Fibroblast of villous mesenchyme (primary cell): ENCODE results near the gene NAGS. TPM values are rescaled to one million over a fixed set of nuclear protein-coding genes. Genes with fewer than 3 reads are reported as not detected.

Experiments
- DNase-seq: peaks from one replicate; pipeline ENCODE4 v3.0.0-alpha.2; 2010; ENCODE audit warnings: low read depth
- H3K4me3 ChIP-seq: 2 replicates; pipeline ENCODE4 v1.5.1; 2011; ENCODE audit warnings: low read depth, mild to moderate bottlenecking, low read length
- total RNA-seq: library from RNA; depleted of rRNA; stranded (reverse); fragments of >200 nt; gene quantifications from 2 replicates; pipeline ENCODE4 v1.2.3, GENCODE V29; 2012
- TF ChIP-seq, protein P1 (sequence below): IDR thresholded peaks from 2 replicates; pipeline ENCODE4 v1.5.1; 2012; ENCODE audit warnings: low read depth, mild to moderate bottlenecking, low read length; ENCODE audit not compliant: insufficient read depth

Gene NAGS
- total RNA-seq, 1 donor = 0.43 TPM

DNA sequence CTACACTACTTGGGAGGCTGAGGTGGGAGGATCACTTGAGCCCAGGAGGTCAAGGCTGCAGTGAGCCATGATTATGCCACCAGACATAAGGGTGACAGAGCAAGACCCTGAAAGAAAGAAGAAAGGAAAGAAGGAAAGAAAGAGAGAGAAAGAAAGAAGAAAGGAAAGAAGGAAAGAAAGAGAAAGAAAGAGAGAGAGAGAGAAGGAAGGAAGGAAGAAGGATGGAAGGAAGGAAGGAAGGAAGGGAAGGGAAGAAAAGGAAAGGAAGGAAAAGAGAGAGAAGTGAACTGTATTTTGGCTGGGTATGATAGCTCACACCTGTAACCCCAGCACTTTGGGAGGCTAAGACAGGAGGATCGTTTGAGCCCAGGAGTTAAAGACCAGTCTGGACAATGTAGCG lies 26.3 kb upstream of the NAGS start:
- H3K4me3 ChIP-seq = no peak overlapping the region
- no peak for DNase-seq
- TF ChIP-seq, protein P1, sequence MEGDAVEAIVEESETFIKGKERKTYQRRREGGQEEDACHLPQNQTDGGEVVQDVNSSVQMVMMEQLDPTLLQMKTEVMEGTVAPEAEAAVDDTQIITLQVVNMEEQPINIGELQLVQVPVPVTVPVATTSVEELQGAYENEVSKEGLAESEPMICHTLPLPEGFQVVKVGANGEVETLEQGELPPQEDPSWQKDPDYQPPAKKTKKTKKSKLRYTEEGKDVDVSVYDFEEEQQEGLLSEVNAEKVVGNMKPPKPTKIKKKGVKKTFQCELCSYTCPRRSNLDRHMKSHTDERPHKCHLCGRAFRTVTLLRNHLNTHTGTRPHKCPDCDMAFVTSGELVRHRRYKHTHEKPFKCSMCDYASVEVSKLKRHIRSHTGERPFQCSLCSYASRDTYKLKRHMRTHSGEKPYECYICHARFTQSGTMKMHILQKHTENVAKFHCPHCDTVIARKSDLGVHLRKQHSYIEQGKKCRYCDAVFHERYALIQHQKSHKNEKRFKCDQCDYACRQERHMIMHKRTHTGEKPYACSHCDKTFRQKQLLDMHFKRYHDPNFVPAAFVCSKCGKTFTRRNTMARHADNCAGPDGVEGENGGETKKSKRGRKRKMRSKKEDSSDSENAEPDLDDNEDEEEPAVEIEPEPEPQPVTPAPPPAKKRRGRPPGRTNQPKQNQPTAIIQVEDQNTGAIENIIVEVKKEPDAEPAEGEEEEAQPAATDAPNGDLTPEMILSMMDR = no peak

DNA sequence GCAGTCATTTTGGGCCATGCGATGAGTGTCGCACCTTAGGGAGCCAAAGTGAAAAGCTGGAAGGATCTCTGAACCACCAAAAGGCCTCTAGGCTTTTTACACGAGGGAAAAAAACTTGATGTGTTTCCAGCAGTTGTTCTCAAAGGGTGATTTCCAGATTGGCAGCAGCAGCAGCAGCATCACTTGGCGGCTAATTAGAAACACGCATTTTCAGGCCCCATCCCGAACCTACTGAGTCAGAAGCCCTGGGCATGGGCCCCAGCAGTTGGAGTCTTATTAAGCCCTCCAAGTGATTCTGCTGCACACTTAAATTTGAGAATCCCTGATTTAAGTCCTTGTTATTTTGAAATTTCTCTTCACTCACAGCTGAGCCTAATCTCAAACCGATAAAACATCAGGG lies 25.4 kb upstream of the NAGS start:
- TF ChIP-seq, protein P1 = no peak
- no peak overlapping the region for H3K4me3 ChIP-seq
- DNase-seq = no peak

DNA sequence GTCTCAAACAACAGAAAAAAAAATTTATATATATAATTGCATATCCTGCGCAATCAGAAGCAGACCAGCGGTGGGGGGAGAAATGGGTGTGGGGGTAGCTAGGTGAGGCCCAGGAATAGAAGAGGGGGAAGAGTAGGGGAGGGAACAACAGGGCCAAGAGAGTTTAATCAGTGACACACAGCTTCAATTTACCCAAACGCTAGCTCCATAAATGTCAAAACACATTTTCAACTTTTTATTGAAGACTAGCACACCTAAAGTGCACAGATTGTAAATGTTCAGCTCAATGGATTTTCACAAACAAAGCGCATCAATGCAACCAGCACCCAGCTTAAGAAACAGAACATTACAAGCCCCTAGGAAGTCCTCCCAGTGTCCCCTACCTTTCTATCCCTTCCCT lies 24.8 kb upstream of the NAGS start:
- no peak overlapping the region for H3K4me3 ChIP-seq
- TF ChIP-seq, protein P1 = no peak
- no peak for DNase-seq

DNA sequence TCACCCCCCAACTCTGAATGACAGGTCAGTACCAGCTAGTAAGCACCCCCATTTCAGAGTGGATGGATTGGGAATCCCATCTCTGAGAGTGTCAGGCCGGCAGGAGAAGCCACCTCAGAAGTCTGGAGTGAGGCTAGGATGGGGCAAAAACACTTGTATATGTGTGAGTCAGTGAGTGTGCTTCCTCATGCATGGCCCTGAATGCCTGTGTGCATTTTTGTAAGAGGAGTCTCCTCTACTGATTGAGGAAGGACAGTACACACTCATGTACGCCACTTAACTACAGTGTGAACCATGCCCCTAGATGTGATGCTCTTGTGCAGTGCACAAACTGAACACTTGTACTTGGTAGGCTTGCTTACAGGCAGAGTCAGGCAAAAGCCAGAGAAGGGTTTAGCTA lies 22.3 kb upstream of the NAGS start:
- TF ChIP-seq, protein P1 = no peak
- DNase-seq = no peak
- no peak overlapping the region for H3K4me3 ChIP-seq

DNA sequence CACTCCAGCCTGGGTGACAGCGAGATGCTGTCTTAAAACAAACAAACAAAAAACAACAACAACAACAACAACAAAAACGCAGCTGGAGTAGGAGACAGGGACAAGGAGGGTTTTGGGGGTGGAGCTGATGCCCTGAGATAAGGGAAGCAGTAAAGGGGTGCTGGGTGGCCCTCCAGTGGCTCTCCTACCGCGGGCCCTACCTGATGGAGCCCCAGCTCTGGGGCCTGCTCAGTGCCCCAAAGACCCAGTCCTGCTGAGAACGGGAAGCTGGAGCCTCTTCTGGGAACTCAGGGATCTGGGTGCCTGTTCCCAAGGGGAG lies 21.3 kb upstream of the NAGS start:
- no peak overlapping the region for H3K4me3 ChIP-seq
- TF ChIP-seq, protein P1 = no peak
- DNase-seq = no peak

DNA sequence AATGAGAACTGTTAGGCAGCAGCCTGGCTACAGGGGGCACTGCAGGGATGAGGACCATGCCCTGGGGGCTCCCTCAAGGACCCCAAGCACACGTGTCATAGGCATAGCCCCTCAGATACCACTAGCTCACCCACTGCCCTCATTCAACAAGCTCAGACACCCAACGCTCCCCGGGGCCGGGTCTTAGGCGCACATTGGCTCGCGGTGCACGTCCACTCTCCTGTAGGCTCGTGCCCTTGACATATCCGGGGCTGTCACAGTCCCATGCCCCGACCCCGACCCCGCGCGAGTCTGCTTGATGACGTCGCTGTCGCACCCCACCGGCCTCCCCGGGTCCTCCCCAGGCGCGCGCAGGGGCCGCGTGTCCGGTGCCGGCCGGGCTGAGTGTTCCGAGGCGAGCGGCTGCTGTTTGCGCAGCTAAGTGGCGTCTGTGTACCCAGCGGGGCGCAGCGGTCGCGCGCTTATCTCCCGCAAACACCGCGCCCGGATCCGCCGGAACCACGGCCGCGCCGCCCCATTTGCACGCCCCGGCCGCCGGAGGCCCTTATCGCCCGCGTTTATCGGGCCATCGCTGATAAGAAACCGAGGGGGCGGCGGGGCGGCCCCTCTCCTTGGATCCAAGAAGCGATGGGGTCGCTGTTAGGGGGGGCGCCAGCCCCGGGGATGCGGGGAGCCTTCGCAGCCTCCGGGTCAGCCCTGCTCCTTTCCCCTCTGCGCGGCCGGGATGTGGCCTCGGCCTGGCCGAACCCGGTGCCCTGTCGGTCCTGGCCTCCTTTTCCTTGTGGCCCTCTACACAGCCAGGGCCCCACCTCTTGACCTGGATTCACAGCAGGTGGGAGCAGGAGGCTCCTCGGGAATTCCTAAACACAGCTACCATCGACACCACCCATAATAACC lies 20.7 kb upstream of the NAGS start:
- H3K4me3 ChIP-seq = peak overlapping the region; percentile 48
- TF ChIP-seq, protein P1 = peak; percentile 11
- DNase-seq = no peak

DNA sequence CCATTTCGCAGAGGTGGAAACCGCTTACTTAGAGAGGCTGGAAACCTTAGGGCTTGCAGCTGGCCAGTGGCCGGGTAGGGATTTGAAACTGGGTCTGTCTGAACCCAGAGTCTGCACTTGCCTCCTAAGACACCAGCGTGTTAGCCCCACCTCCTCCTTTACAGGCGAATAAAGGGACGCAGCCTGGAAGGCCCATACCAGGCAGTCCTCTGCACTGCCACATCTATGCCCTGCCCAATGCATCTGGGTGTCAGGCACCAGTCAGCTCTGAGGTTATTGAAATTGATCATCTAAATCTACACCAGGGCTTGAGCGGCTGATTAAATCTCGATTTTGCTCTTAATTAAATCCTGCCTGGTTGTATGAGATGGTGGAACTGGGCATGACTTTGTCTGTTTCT lies 19.9 kb upstream of the NAGS start:
- TF ChIP-seq, protein P1 = no peak
- H3K4me3 ChIP-seq = no peak overlapping the region
- DNase-seq = no peak
